AML-193 (cell line): Measurements from ENCODE around the gene GFER.

Experiments used
- DNase-seq, 2 experiments: peaks; one replicate each; lab custom pipeline; 2025; lab: John Stamatoyannopoulos, UW

Gene GFER

GRCh38 chr16:1990351-1991134 is 6.5 kb downstream of the GFER start:
- DNase-seq, result no peak

GRCh38 chr16:1991135-1991551 is 7.2 kb downstream of the GFER start:
- DNase-seq, result no peak

GRCh38 chr16:1991588-1991947 is 7.6 kb downstream of the GFER start:
- DNase-seq, result no peak

- no peak for DNase-seq
Measured at GRCh38 chr16:1991948-1992703, 8.1 kb downstream of the GFER start.

GRCh38 chr16:1992704-1993317 is 8.8 kb downstream of the GFER start:
- DNase-seq, result no peak

- no peak for DNase-seq
Measured at GRCh38 chr16:1993731-1994131, 9.7 kb downstream of the GFER start.

GRCh38 chr16:1997494-1998359 is 13.7 kb downstream of the GFER start:
- no peak for DNase-seq

GRCh38 chr16:1998360-1998835 is 14.4 kb downstream of the GFER start:
- DNase-seq, result no peak

- no peak for DNase-seq
Measured at GRCh38 chr16:1998852-1999801, 15.1 kb downstream of the GFER start.

GRCh38 chr16:1999866-2000514 is 16.0 kb downstream of the GFER start:
- no peak for DNase-seq

GRCh38 chr16:2001035-2001434 is 17.0 kb downstream of the GFER start:
- no peak for DNase-seq

GRCh38 chr16:2001456-2002355 is 17.7 kb downstream of the GFER start:
- no peak for DNase-seq

GRCh38 chr16:2002406-2003230 is 18.6 kb downstream of the GFER start:
- DNase-seq, result no peak

- no peak for DNase-seq
Measured at GRCh38 chr16:2003231-2003826, 19.3 kb downstream of the GFER start.

GRCh38 chr16:2003827-2004641 is 20.0 kb downstream of the GFER start:
- DNase-seq, result peak; percentile 82 to 85

- no peak for DNase-seq
Measured at GRCh38 chr16:2004795-2005517, 21.0 kb downstream of the GFER start.
